NCI-H345 (cell line): ENCODE data around the gene TIMM50.
"Not testable (repeated sequence)": the region's sequence is repeated elsewhere in the genome, so short reads cannot be mapped to it uniquely, and the experiment has no call there.

Source experiments
- DNase-seq: peaks from one replicate; lab custom pipeline; 2025; lab: John Stamatoyannopoulos, UW

The TIMM50 gene

GRCh38 chr19:39480337-39481228 lies at the start of gene TIMM50:
Gene TIMM50, plus strand, starts transcription at chr19:39480838. Its CDS starts 16 bp downstream, at chr19:39480854.
- peak; percentile 100 for DNase-seq

GRCh38 chr19:39432677-39433025 lies 48.0 kb upstream of the TIMM50 start:
- no peak for DNase-seq

- DNase-seq, result no peak
Measured at GRCh38 chr19:39433480-39434079, 47.1 kb upstream of the TIMM50 start.

GRCh38 chr19:39434123-39435076 lies 46.2 kb upstream of the TIMM50 start:
- DNase-seq, result no peak

- peak; percentile 100 for DNase-seq
Measured at GRCh38 chr19:39435499-39436349, 44.9 kb upstream of the TIMM50 start, which contains the start of gene RPS16. Gene RPS16, minus strand, starts transcription at chr19:39435949. Its CDS starts 54 bp downstream, at chr19:39435895.

- no peak for DNase-seq
Measured at GRCh38 chr19:39436350-39436716, 44.3 kb upstream of the TIMM50 start.

GRCh38 chr19:39438270-39438934 lies 42.2 kb upstream of the TIMM50 start:
- DNase-seq, result no peak

GRCh38 chr19:39444598-39445195 lies 35.9 kb upstream of the TIMM50 start:
- no peak for DNase-seq

GRCh38 chr19:39445196-39446111 lies 35.2 kb upstream of the TIMM50 start, which contains the start of gene SUPT5H:
Gene SUPT5H, plus strand, starts transcription at chr19:39445582. Its CDS starts 309 bp downstream, at chr19:39445891.
- DNase-seq, result peak; percentile 100

- DNase-seq, result no peak
Measured at GRCh38 chr19:39446365-39447084, 34.1 kb upstream of the TIMM50 start.

GRCh38 chr19:39448271-39448670 lies 32.4 kb upstream of the TIMM50 start:
- DNase-seq, result no peak

- DNase-seq, result no peak
Measured at GRCh38 chr19:39449116-39449797, 31.4 kb upstream of the TIMM50 start.

- DNase-seq, result not testable (repeated sequence)
Measured at GRCh38 chr19:39451257-39451656, 29.4 kb upstream of the TIMM50 start.

GRCh38 chr19:39463403-39463802 lies 17.2 kb upstream of the TIMM50 start:
- no peak for DNase-seq

GRCh38 chr19:39465956-39466747 lies 14.5 kb upstream of the TIMM50 start:
- no peak for DNase-seq

- no peak for DNase-seq
Measured at GRCh38 chr19:39467941-39468340, 12.7 kb upstream of the TIMM50 start.

GRCh38 chr19:39469036-39469435 lies 11.6 kb upstream of the TIMM50 start:
- no peak for DNase-seq
